Heart left ventricle (tissue), 16 donors: Measurements from ENCODE around the gene WWOX. TPM values are rescaled to one million over a fixed set of nuclear protein-coding genes. Genes with fewer than 3 reads are reported as not detected.

ENCODE experiments used
- ATAC-seq, 4 donors: fragments of 200-7000 bp; cut with Tn5 transposase; one replicate each; pipeline ENCODE4 v1.9.1; 2020 to 2022; ENCODE audit warnings: moderate library complexity in 4 of 4, mild to moderate bottlenecking in 3 of 4, moderate number of reproducible peaks in 1 of 4
- DNase-seq, 5 donors: peaks; one replicate each; pipeline ENCODE4 v3.0.0-alpha.2; 2020
- H3K27ac ChIP-seq, 12 donors: fragments of 200-600 bp; sonication (generic) in 4 of 12; one replicate each; pipeline versions ENCODE4 v1.5.0 to v1.8.0; 2016 to 2022; ENCODE audit warnings: mild to moderate bottlenecking in 2 of 12
- H3K27me3 ChIP-seq, 9 donors: fragments of 200-600 bp; sonication (generic) in 2 of 9; one replicate each; pipeline versions ENCODE4 v1.5.1 to v1.8.0; 2016 to 2022; ENCODE audit warnings: mild to moderate bottlenecking in 3 of 9
- H3K36me3 ChIP-seq, 9 donors: fragments of 200-600 bp; sonication (generic) in 2 of 9; one replicate each; pipeline versions ENCODE4 v1.5.0 to v1.8.0; 2018 to 2022; ENCODE audit warnings: mild to moderate bottlenecking in 2 of 9
- H3K4me1 ChIP-seq, 12 donors: fragments of 200-600 bp; sonication (generic) in 4 of 12; one replicate each; pipeline versions ENCODE4 v1.5.0 to v1.8.0; 2016 to 2022; ENCODE audit warnings: mild to moderate bottlenecking in 3 of 12
- H3K4me3 ChIP-seq, 12 donors: fragments of 200-600 bp; sonication (generic) in 4 of 12; one replicate each; pipeline versions ENCODE4 v1.5.0 to v1.8.0; 2017 to 2022; ENCODE audit warnings: mild to moderate bottlenecking in 9 of 12, moderate library complexity in 4 of 12
- H3K9me3 ChIP-seq, 12 donors: fragments of 200-600 bp; sonication (generic) in 4 of 12; one replicate each; pipeline versions ENCODE4 v1.5.0 to v1.8.0; 2016 to 2022; ENCODE audit warnings: mild to moderate bottlenecking in 1 of 12
- CTCF ChIP-seq, 12 donors: fragments of 200-600 bp; sonication (generic) in 4 of 12; IDR thresholded peaks; one replicate each; pipeline versions ENCODE4 v1.5.0 to v1.8.0; 2018 to 2022; ENCODE audit warnings: antibody characterized with exemption in 12 of 12, mild to moderate bottlenecking in 5 of 12
- POLR2A ChIP-seq, 2 donors: fragments of 450-650 bp; IDR thresholded peaks; one replicate each; pipeline ENCODE4 v1.6.1; 2017; ENCODE audit warnings: antibody characterized with exemption in 2 of 2, mild to moderate bottlenecking in 2 of 2, moderate library complexity in 2 of 2
- WGBS, 4 donors: extraction: QIAGEN DNeasy Blood & Tissue Kit in 2 of 4; methylation state at CpG; one replicate each; pipeline versions ENCODE4 v1.1.5 to v1.1.7; 2013 to 2018; 5-methylcytosine and 5-hydroxymethylcytosine counted together
- intact Hi-C, 10 donors: fragments of 100-400 bp; cut with DNase I; formaldehyde crosslinking; loops; one replicate each; pipeline versions ENCODE4 v1.11.1 to v1.14.2; 2022
- polyA plus RNA-seq, 2 donors: library from polyadenylated mRNA; stranded (reverse); fragments of 200-250 nt; gene quantifications; one replicate each; pipeline ENCODE4 v1.2.3, GENCODE V29; 2013
- total RNA-seq, 9 donors: library from RNA; depleted of rRNA in 2 of 9; stranded (reverse); fragments of >200 nt in 2 of 9; fragmentation: NEBNext Ultra II Directional in 3 of 9; extraction: Animal tissue kit (Norgen Biotek cat#: 25700) in 3 of 9; gene quantifications; one replicate each; pipeline versions ENCODE4 v1.1.0 to v1.2.4, GENCODE V29; 2016 to 2023
- donor health status: ischemic (EF 13 %, LVEDD 7.1; RV severe dilation, severe dysfunction).
- donor health status: healthy with polysubstance abuse.
- donor health status: DM: no; HTN: yes; CAD: no.
- donor health status: DM: no; HTN: no; CAD: no.
- donor health status: ischemic (EF 25% LVEDD 6.9; RV normal size, moderate dysfunction).
- donor health status: ischemic (EF 25% LVEDD 5.7; RV mildly dilated, moderate dysfunction).
- donor health status: healthy.
- donor health status: DM: yes; HTN: yes; CAD: no.
- donor health status: ischemic (EF 35%, LVEDD 5.7; RV mildly dilated, moderate dysfunction).
- donor health status: nonischemic (EF 11% LVEDD 7.7; RV severe dilation, severe dysfunction).
- donor health status: DM: yes; HTN: yes; CAD: no.
- donor health status: PGD.
- donor health status: ischemic (EF 29% LVEDD 5.4; RV normal size, mild dysfunction).
- donor health status: nonischemic (EF 23%, LVEDD 6.1; RV moderate dilation, normal function).

Gene WWOX
- total and polyA plus RNA-seq, 11 donors, result 4.3 to 18.3 (median 9.1) TPM

GRCh38 chr16:78522327-78522726 is 422.9 kb downstream of the WWOX start:
- DNase-seq, result no peak
- ATAC-seq, result no peak
- no peak overlapping the region for H3K27ac ChIP-seq
- 57 to 69% (median 61%) methylated on average over 5 of the region's 5 CpGs for WGBS, 4 donors
- peaks cover 0 to 9% (median 0%) of the 10 kb centered on the region in 12 donors for H3K4me1 ChIP-seq
- intact Hi-C loops, result no loop called here
- H3K27me3 ChIP-seq, result no peaks in the 10 kb centered on the region
- TF ChIP-seq CTCF (IDR thresholded peaks at IDR 0.05), result no peak
- TF ChIP-seq POLR2A (IDR thresholded peaks at IDR 0.05), result no peak
- H3K9me3 ChIP-seq, result no peaks in the 10 kb centered on the region
- H3K36me3 ChIP-seq, result no peaks in the 10 kb centered on the region
- H3K4me3 ChIP-seq, result no peak overlapping the region

GRCh38 chr16:78523212-78523985 is 423.9 kb downstream of the WWOX start:
- no peak for ATAC-seq

GRCh38 chr16:78524066-78524595 is 424.7 kb downstream of the WWOX start:
- H3K4me1 ChIP-seq, result peaks cover 0 to 9% (median 0%) of the 10 kb centered on the region in 12 donors
- TF ChIP-seq POLR2A (IDR thresholded peaks at IDR 0.05), result no peak
- TF ChIP-seq CTCF (IDR thresholded peaks at IDR 0.05), result no peak
- H3K27ac ChIP-seq, result no peak overlapping the region
- H3K36me3 ChIP-seq, result no peaks in the 10 kb centered on the region
- H3K9me3 ChIP-seq, result no peaks in the 10 kb centered on the region
- intact Hi-C loops, result no loop called here
- DNase-seq (no peak), ATAC-seq (no peak)
- H3K27me3 ChIP-seq, result no peaks in the 10 kb centered on the region
- H3K4me3 ChIP-seq, result no peak overlapping the region
- WGBS, 4 donors, result 92 to 96% (median 95%) methylated on average over 4 of the region's 4 CpGs

More at GRCh38 chr16:78523212-78523985, 423.9 kb downstream of the WWOX start:
- Histone ChIP-seq H3K27me3 (no peaks in the 10 kb centered on the region), H3K4me3 (no peak overlapping the region), H3K36me3 (no peaks in the 10 kb centered on the region), H3K4me1 (peaks cover 0 to 9% (median 0%) of the 10 kb centered on the region in 12 donors), H3K27ac (no peak overlapping the region), H3K9me3 (no peaks in the 10 kb centered on the region)
- WGBS, 4 donors, result 74 to 77% (median 75%) methylated on average over 9 of the region's 9 CpGs
- TF ChIP-seq CTCF (IDR thresholded peaks at IDR 0.05), result no peak
- TF ChIP-seq POLR2A (IDR thresholded peaks at IDR 0.05), result no peak
- DNase-seq, result no peak
- intact Hi-C loops, result no loop called here

GRCh38 chr16:78528265-78528664 is 428.8 kb downstream of the WWOX start:
- Histone ChIP-seq H3K27ac (no peak overlapping the region), H3K4me1 (peaks cover 0 to 3% (median 0%) of the 10 kb centered on the region in 12 donors), H3K4me3 (no peak overlapping the region), H3K9me3 (no peaks in the 10 kb centered on the region), H3K36me3 (no peaks in the 10 kb centered on the region), H3K27me3 (no peaks in the 10 kb centered on the region)
- TF ChIP-seq CTCF (IDR thresholded peaks at IDR 0.05) (no peak), POLR2A (IDR thresholded peaks at IDR 0.05) (no peak)
- 91 to 96% (median 93%) methylated on average over 5 of the region's 5 CpGs for WGBS, 4 donors
- no peak for DNase-seq
- no peak for ATAC-seq
- intact Hi-C loops, result no loop called here
